H1 (cell line): ENCODE data around the gene ZNF592. TPM values are rescaled to one million over a fixed set of nuclear protein-coding genes. Genes with fewer than 3 reads are reported as not detected.

Experiments used
- CTCF ChIA-PET: fragments of 300-600 bp; sonication (Branson Sonifier 250); formaldehyde crosslinking; loops from one replicate; lab custom pipeline; 2021; ENCODE audit not compliant: partially characterized antibody; lab: Charles Lee
- POLR2A ChIA-PET: fragments of 300-600 bp; sonication (Branson Sonifier 250); formaldehyde crosslinking; loops from one replicate; lab custom pipeline; 2021; ENCODE audit warnings: inconsistent platforms; ENCODE audit not compliant: partially characterized antibody; lab: Charles Lee
- DNase-seq, 2 experiments: peaks; one replicate each; pipeline versions ENCODE4 v3.0.0 to v3.0.0-alpha.2; 2010 to 2022; ENCODE audit warnings: low spot score in 2 of 2, low read depth in 1 of 2, mixed read lengths in 1 of 2
- FAIRE-seq: peaks from 2 replicates; lab custom pipeline; 2011; peaks lifted over from hg19 to GRCh38; lab: Jason Lieb, UNC
- H2AFZ ChIP-seq: 2 replicates; pipeline ENCODE4 v1.8.1; 2012; ENCODE audit warnings: low read length, inconsistent platforms
- H2AK5ac ChIP-seq: 2 replicates; pipeline ENCODE4 v1.6.1; 2013; ENCODE audit warnings: low read depth, low read length
- H2BK120ac ChIP-seq: replicated peaks from 2 replicates; pipeline ENCODE3; 2013; ENCODE audit warnings: low read depth, low read length, inconsistent platforms
- H2BK12ac ChIP-seq: 2 replicates; pipeline ENCODE4 v1.6.1; 2013; ENCODE audit warnings: low read depth, low read length
- H2BK15ac ChIP-seq: 2 replicates; pipeline ENCODE4 v1.6.1; 2013; ENCODE audit warnings: low read length
- H2BK20ac ChIP-seq: 2 replicates; pipeline ENCODE4 v1.6.1; 2013; ENCODE audit warnings: low read length
- H2BK5ac ChIP-seq: 2 replicates; pipeline ENCODE4 v1.6.1; 2013; ENCODE audit warnings: low read depth, low read length
- H3K14ac ChIP-seq: 2 replicates; pipeline ENCODE4 v1.6.1; 2013; ENCODE audit warnings: inconsistent platforms; ENCODE audit not compliant: insufficient read length
- H3K18ac ChIP-seq: 2 replicates; pipeline ENCODE4 v1.6.1; 2013; ENCODE audit warnings: low read length; ENCODE audit errors: extremely low read depth
- H3K23ac ChIP-seq: 2 replicates; pipeline ENCODE4 v1.6.1; 2013; ENCODE audit warnings: inconsistent platforms; ENCODE audit not compliant: insufficient read length
- H3K23me2 ChIP-seq: 2 replicates; pipeline ENCODE4 v1.6.1; 2013; ENCODE audit warnings: low read depth, low read length
- H3K27ac ChIP-seq: 2 replicates; pipeline ENCODE4 v1.6.1; 2011; ENCODE audit warnings: low read depth, low read length, inconsistent platforms
- H3K27me3 ChIP-seq, 4 experiments: replicated peaks in 1 of 4; 1 replicate in 1 of 4; 2 replicates in 3 of 4; pipeline versions ENCODE4 v1.6.1 to v1.8.1; 2011 to 2013; ENCODE audit warnings: low read length in 3 of 4, mild to moderate bottlenecking in 3 of 4, inconsistent platforms in 2 of 4, mixed read lengths in 2 of 4, moderate library complexity in 1 of 4; ENCODE audit not compliant: control insufficient read depth in 3 of 4, insufficient read depth in 3 of 4; ENCODE audit errors: extremely low read depth in 1 of 4
- H3K36me3 ChIP-seq, 4 experiments: 2 replicates each; pipeline versions ENCODE4 v1.6.1 to v1.8.1; 2011 to 2013; ENCODE audit warnings: mild to moderate bottlenecking in 4 of 4, low read length in 3 of 4, moderate library complexity in 2 of 4, control low read depth in 1 of 4, inconsistent platforms in 1 of 4; ENCODE audit not compliant: insufficient read depth in 4 of 4, control insufficient read depth in 2 of 4
- H3K4ac ChIP-seq: replicated peaks from 2 replicates; pipeline ENCODE3; 2013; ENCODE audit warnings: low read length, low read depth, mixed read lengths, inconsistent platforms; ENCODE audit not compliant: insufficient read length
- H3K4me1 ChIP-seq, 4 experiments: replicated peaks in 1 of 4; 1 replicate in 1 of 4; 2 replicates in 3 of 4; pipeline versions ENCODE4 v1.6.1 to v1.8.1; 2011 to 2013; ENCODE audit warnings: low read length in 3 of 4, inconsistent platforms in 2 of 4, mixed read lengths in 1 of 4; ENCODE audit not compliant: insufficient read depth in 4 of 4, control insufficient read depth in 3 of 4
- H3K4me2 ChIP-seq, 2 experiments: 2 replicates each; pipeline versions ENCODE4 v1.6.1 to v1.8.1; 2011 to 2013; ENCODE audit warnings: low read depth in 2 of 2, low read length in 2 of 2, control low read depth in 1 of 2, inconsistent platforms in 1 of 2, mild to moderate bottlenecking in 1 of 2; ENCODE audit not compliant: insufficient read depth in 1 of 2
- H3K4me3 ChIP-seq, 4 experiments: fragments of 200-600, 300-600 bp in 1 of 4; sonication (generic), shearing (Covaris generic), sonication (Bioruptor Twin) in 1 of 4; 2 replicates each; pipeline versions ENCODE4 v1.5.1 to v1.8.1; 2011 to 2016; ENCODE audit warnings: low read length in 4 of 4, low read depth in 3 of 4, control low read depth in 2 of 4, inconsistent platforms in 2 of 4, mild to moderate bottlenecking in 2 of 4, mixed read lengths in 1 of 4, moderate library complexity in 1 of 4; ENCODE audit not compliant: insufficient read depth in 2 of 4; ENCODE audit errors: extremely low read depth in 1 of 4
- H3K56ac ChIP-seq: replicated peaks from 2 replicates; pipeline ENCODE3; 2013; ENCODE audit warnings: low read depth, mild to moderate bottlenecking, mixed read lengths, low read length, inconsistent platforms; ENCODE audit not compliant: insufficient read length
- H3K79me1 ChIP-seq: 2 replicates; pipeline ENCODE4 v1.6.1; 2013; ENCODE audit warnings: low read depth, low read length, control low read depth
- H3K79me2 ChIP-seq, 2 experiments: 2 replicates each; pipeline versions ENCODE4 v1.6.1 to v1.8.1; 2012 to 2013; ENCODE audit warnings: low read length in 2 of 2, mild to moderate bottlenecking in 2 of 2, inconsistent platforms in 1 of 2; ENCODE audit not compliant: insufficient read depth in 2 of 2, control insufficient read depth in 1 of 2
- H3K9ac ChIP-seq, 4 experiments: replicated peaks in 1 of 4; 1 replicate in 1 of 4; 2 replicates in 3 of 4; pipeline versions ENCODE4 v1.6.1 to v1.8.1; 2011 to 2013; ENCODE audit warnings: low read depth in 3 of 4, low read length in 3 of 4, control low read depth in 2 of 4, mild to moderate bottlenecking in 2 of 4, moderate library complexity in 2 of 4, inconsistent platforms in 1 of 4; ENCODE audit errors: extremely low read depth in 1 of 4
- H3K9me3 ChIP-seq, 2 experiments: 2 replicates each; pipeline versions ENCODE4 v1.6.1 to v1.8.1; 2012 to 2013; ENCODE audit warnings: mild to moderate bottlenecking in 2 of 2, moderate library complexity in 2 of 2, control low read depth in 1 of 2, inconsistent platforms in 1 of 2, low read depth in 1 of 2, low read length in 1 of 2, mixed read lengths in 1 of 2; ENCODE audit not compliant: insufficient read depth in 2 of 2
- H4K20me1 ChIP-seq, 2 experiments: replicated peaks in 1 of 2; 2 replicates each; pipeline versions ENCODE3 to v1.8.1; 2011 to 2013; ENCODE audit warnings: inconsistent platforms in 2 of 2, low read length in 2 of 2, mild to moderate bottlenecking in 1 of 2; ENCODE audit not compliant: insufficient read depth in 2 of 2, control insufficient read depth in 1 of 2
- H4K5ac ChIP-seq: 2 replicates; pipeline ENCODE4 v1.6.1; 2013; ENCODE audit warnings: low read length, low read depth, mixed read lengths, inconsistent platforms; ENCODE audit not compliant: insufficient read length
- H4K8ac ChIP-seq: 2 replicates; pipeline ENCODE4 v1.8.0; 2013; ENCODE audit warnings: mild to moderate bottlenecking, moderate library complexity, low read length, inconsistent platforms; ENCODE audit not compliant: insufficient read depth; ENCODE audit errors: extremely low read depth
- H4K91ac ChIP-seq: replicated peaks from 2 replicates; pipeline ENCODE3; 2013; ENCODE audit warnings: low read length, mixed read lengths, inconsistent platforms; ENCODE audit not compliant: insufficient read length
- CBX8 ChIP-seq: fragments of 300-800, 300-1000 bp; sonication (generic); IDR thresholded peaks from 2 replicates; pipeline ENCODE4 v1.7.1; 2016; ENCODE audit warnings: low read depth, low read length, borderline replicate concordance
- EGR1 ChIP-seq: IDR thresholded peaks from 2 replicates; pipeline ENCODE4 v1.6.1; 2011; ENCODE audit warnings: low read depth, low read length, borderline replicate concordance
- KDM4A ChIP-seq: IDR thresholded peaks from one replicate; pipeline ENCODE4 v1.7.1; 2012; ENCODE audit warnings: low read depth, mild to moderate bottlenecking, moderate library complexity, low read length, inconsistent platforms; ENCODE audit not compliant: severe bottlenecking
- PHF8 ChIP-seq: fragments of 200-600 bp; sonication (generic); conservative IDR thresholded peaks from 2 replicates; pipeline ENCODE4 v1.7.1; 2012; ENCODE audit warnings: low read depth, mild to moderate bottlenecking, inconsistent platforms, low read length, moderate library complexity
- POU5F1 ChIP-seq: IDR thresholded peaks from 2 replicates; pipeline ENCODE4 v1.6.1; 2011; ENCODE audit warnings: low read depth, mild to moderate bottlenecking, low read length, moderate library complexity
- RNF2 ChIP-seq: fragments of 200-900, 300-1000 bp; sonication (generic); IDR thresholded peaks from 2 replicates; pipeline ENCODE4 v1.7.1; 2016; ENCODE audit warnings: borderline replicate concordance, low read depth, mild to moderate bottlenecking, antibody characterized with exemption, low read length; ENCODE audit not compliant: poor library complexity, severe bottlenecking; ENCODE audit errors: missing control alignments
- TAF7 ChIP-seq: optimal IDR thresholded peaks from 2 replicates; pipeline ENCODE3; 2011; ENCODE audit warnings: low read depth, mild to moderate bottlenecking, inconsistent platforms, low read length, moderate library complexity, borderline replicate concordance
- WGBS, 2 experiments: shearing (Covaris generic) in 1 of 2; methylation state at CpG; one replicate each; pipeline versions ENCODE4 v1.1.6 to v1.1.7; 2013 to 2015; ENCODE audit warnings: low lambda C conversion rate in 2 of 2, mixed read lengths in 2 of 2, inconsistent platforms in 1 of 2, low coverage in 1 of 2, missing lambda C conversion rate in 1 of 2; ENCODE audit not compliant: insufficient replicate concordance in 2 of 2, insufficient coverage in 1 of 2, insufficient read length in 1 of 2; ENCODE audit errors: extremely low coverage in 1 of 2, missing lambda C conversion rate in 1 of 2; 5-methylcytosine and 5-hydroxymethylcytosine counted together
- polyA plus RNA-seq, 7 experiments: library from polyadenylated mRNA; depleted of rRNA in 3 of 7; stranded (reverse) in 5 of 7; unstranded in 2 of 7; fragments of >200 nt in 5 of 7; fragments of 200-250 nt in 2 of 7; gene quantifications; 1 replicate in 5 of 7; 2 replicates in 1 of 7; 4 replicates in 1 of 7; pipeline versions ENCODE4 v1.2.1 to v1.2.3, GENCODE V29; 2011 to 2013; ENCODE audit warnings: missing spikeins in 2 of 7, mixed read lengths in 2 of 7
- total RNA-seq: library from RNA; stranded (reverse); fragmentation: NEBNext Ultra II Directional; extraction: Animal tissue kit (Norgen Biotek cat#: 25700); gene quantifications from 2 replicates; pipeline ENCODE4 v1.2.1, GENCODE V29; 2021

The ZNF592 gene
- total and polyA plus RNA-seq, 2 of the 8 experiments (the other 6 are each of a cell fraction or from before 2014, with no cell fraction given): 14.2 to 33.0 TPM

- Histone ChIP-seq H3K4me1 (peaks cover 5 to 11% (median 8%) of the 10 kb centered on the region in 4 experiments), H3K23me2 (no peaks in the 10 kb centered on the region), H4K91ac (no peak overlapping the region), H3K79me1 (0 out of 2 replicates have a peak, but pooled peaks cover 2% of the 10 kb centered on the region), H3K4me2 (no peak overlapping the region), H3K4ac (no peak overlapping the region), H2BK15ac (no peak overlapping the region), H3K56ac (no peak overlapping the region), H2BK20ac (no peak overlapping the region), H2AFZ (no peak overlapping the region), H2BK12ac (no peak overlapping the region), H3K23ac (no peak overlapping the region), H3K36me3 (no peaks in the 10 kb centered on the region), H4K20me1 (no peaks in the 10 kb centered on the region), H3K79me2 (no peaks in the 10 kb centered on the region), H2BK120ac (no peak overlapping the region), H2BK5ac (no peak overlapping the region), H3K14ac (no peak overlapping the region), H3K4me3 (no peak overlapping the region), H4K8ac (no peak overlapping the region), H3K18ac (no peak overlapping the region), H3K27ac (no peak overlapping the region), H3K9me3 (no peaks in the 10 kb centered on the region)
- FAIRE-seq (no peak), DNase-seq (no peak)
- ChIA-PET CTCF (interaction anchor here (1.1 to 4.6 kb wide), 5 partner anchors 11 to 148 kb away, joined by 3 to 21 read pairs (median 4); no protein-coding TSS in a partner anchor), POLR2A (interaction anchor here (2.7 to 5.7 kb wide), 3 partner anchors 11 to 19 kb away, joined by 18 to 43 read pairs (median 30); partner anchors contain the start of genes SEC11A and ZNF592)
- whole genome bisulfite sequencing, 2 experiments: 95% methylated on average over 5 of the region's 5 CpGs; no CpG with 5 or more reads in 1 of the 2 experiments
- no peak for TF ChIP-seq TAF7
- no peak for TF ChIP-seq EGR1
- no peak for TF ChIP-seq POU5F1
- TF ChIP-seq KDM4A: no peak
- no peak for TF ChIP-seq PHF8
- no peak for TF ChIP-seq RNF2
- TF ChIP-seq CBX8: no peak
- TF ChIP-seq, all 59 proteins: peak for 0
- no peak overlapping the region for H3K9ac ChIP-seq
- no peak overlapping the region for H4K5ac ChIP-seq
- H2AK5ac ChIP-seq: no peak overlapping the region
- no peaks in the 10 kb centered on the region for H3K27me3 ChIP-seq
Measured at GRCh38 chr15:84736375-84736774, 12.0 kb upstream of the ZNF592 start.
